Loucy (cell line): ENCODE measurements around the gene L2HGDH.

Experiments used
- H2AFZ ChIP-seq: fragments of 200-600 bp; sonication (generic); 2 replicates; pipeline ENCODE4 v1.6.0; 2016; ENCODE audit warnings: antibody characterized with exemption, mild to moderate bottlenecking, low read length, moderate library complexity
- H3F3A ChIP-seq: fragments of 200-600 bp; 2 replicates; pipeline ENCODE4 v1.6.0; 2016; ENCODE audit warnings: antibody characterized with exemption, low read depth, mild to moderate bottlenecking
- H3K27me3 ChIP-seq: fragments of 200-600 bp; sonication (generic); 2 replicates; pipeline ENCODE4 v1.6.1; 2014; ENCODE audit warnings: low read length, mild to moderate bottlenecking; ENCODE audit not compliant: insufficient read depth, poor library complexity, severe bottlenecking
- H3K36me3 ChIP-seq: fragments of 200-600 bp; sonication (generic); 2 replicates; pipeline ENCODE4 v1.6.1; 2016; ENCODE audit warnings: low read length; ENCODE audit not compliant: insufficient read depth
- H3K4me1 ChIP-seq: fragments of 200-600 bp; sonication (generic); 2 replicates; pipeline ENCODE4 v1.5.1; 2014; ENCODE audit warnings: low read length, mild to moderate bottlenecking; ENCODE audit not compliant: insufficient read depth, poor library complexity, severe bottlenecking
- H3K4me2 ChIP-seq: fragments of 200-600 bp; sonication (generic); 2 replicates; pipeline ENCODE4 v1.6.0; 2014; ENCODE audit warnings: antibody characterized with exemption, low read length, low read depth, mild to moderate bottlenecking; ENCODE audit not compliant: poor library complexity, severe bottlenecking
- H3K4me3 ChIP-seq: fragments of 200-600 bp; sonication (generic); 2 replicates; pipeline ENCODE4 v1.5.1; 2014; ENCODE audit warnings: low read length, mild to moderate bottlenecking, mixed read lengths; ENCODE audit not compliant: poor library complexity, severe bottlenecking
- H3K79me2 ChIP-seq: fragments of 200-600 bp; sonication (generic); 2 replicates; pipeline ENCODE4 v1.6.1; 2014; ENCODE audit warnings: low read length; ENCODE audit not compliant: insufficient read depth
- H3K9ac ChIP-seq: fragments of 200-600 bp; sonication (generic); 2 replicates; pipeline ENCODE4 v1.6.0; 2014; ENCODE audit warnings: mild to moderate bottlenecking, low read depth, low read length, moderate library complexity; ENCODE audit not compliant: poor library complexity, severe bottlenecking
- H3K9me2 ChIP-seq: fragments of 200-600 bp; sonication (generic); replicated peaks from 2 replicates; pipeline ENCODE4 v1.6.1; 2016; ENCODE audit warnings: low read depth, low read length, mixed read lengths
- H3K9me3 ChIP-seq: fragments of 200-600 bp; sonication (generic); 2 replicates; pipeline ENCODE4 v1.6.1; 2014; ENCODE audit warnings: mild to moderate bottlenecking, antibody characterized with exemption, low read length, low read depth; ENCODE audit not compliant: insufficient read depth
- H4K20me1 ChIP-seq: fragments of 200-600 bp; sonication (generic); 2 replicates; pipeline ENCODE4 v1.6.0; 2014; ENCODE audit warnings: antibody characterized with exemption, low read length, mild to moderate bottlenecking; ENCODE audit not compliant: insufficient read depth, poor library complexity, severe bottlenecking
- CTCF ChIP-seq: fragments of 200-600 bp; sonication (generic); conservative IDR thresholded peaks from 2 replicates; pipeline ENCODE4 v1.5.1; 2014; ENCODE audit warnings: mild to moderate bottlenecking, antibody characterized with exemption, low read length
- EZH2phosphoT487 ChIP-seq: fragments of 200-600 bp; IDR thresholded peaks from 2 replicates; pipeline ENCODE4 v1.6.1; 2018; ENCODE audit warnings: antibody characterized with exemption, mild to moderate bottlenecking, moderate library complexity, borderline replicate concordance

The L2HGDH gene

GRCh38 chr14:50249136-50249775 is 62.8 kb downstream of the L2HGDH start:
- no peaks in the 10 kb centered on the region for H3K27me3 ChIP-seq
- no peak overlapping the region for H3K9ac ChIP-seq
- H3K79me2 ChIP-seq, result no peaks in the 10 kb centered on the region

GRCh38 chr14:50247245-50247644 is 64.8 kb downstream of the L2HGDH start:
- Histone ChIP-seq H3K27me3 (no peaks in the 10 kb centered on the region), H3K4me3 (no peak overlapping the region), H3K9ac (no peak overlapping the region), H3K36me3 (peaks cover 5% of the 10 kb centered on the region; the same call in 1 of the 2 replicates), H3K9me2 (no peaks in the 10 kb centered on the region), H3K4me2 (no peak overlapping the region), H2AFZ (no peak overlapping the region), H4K20me1 (no peaks in the 10 kb centered on the region), H3K79me2 (no peaks in the 10 kb centered on the region), H3F3A (no peaks in the 10 kb centered on the region), H3K9me3 (no peaks in the 10 kb centered on the region), H3K4me1 (no peaks in the 10 kb centered on the region)
- TF ChIP-seq EZH2phosphoT487, result no peak
- no peak for TF ChIP-seq CTCF

More at GRCh38 chr14:50249136-50249775, 62.8 kb downstream of the L2HGDH start:
- Histone ChIP-seq H3K9me2 (no peaks in the 10 kb centered on the region), H3K36me3 (peaks cover 8% of the 10 kb centered on the region; the same call in 1 of the 2 replicates), H2AFZ (no peak overlapping the region), H3K9me3 (no peaks in the 10 kb centered on the region), H3K4me3 (no peak overlapping the region), H4K20me1 (no peaks in the 10 kb centered on the region), H3F3A (no peaks in the 10 kb centered on the region), H3K4me1 (no peaks in the 10 kb centered on the region), H3K4me2 (no peak overlapping the region)
- no peak for TF ChIP-seq EZH2phosphoT487
- TF ChIP-seq CTCF, result no peak

- Histone ChIP-seq H3K4me1 (peaks cover 3% of the 10 kb centered on the region), H3K4me3 (no peak overlapping the region), H3F3A (no peaks in the 10 kb centered on the region), H2AFZ (no peak overlapping the region), H3K9ac (no peak overlapping the region), H4K20me1 (no peaks in the 10 kb centered on the region), H3K9me2 (no peaks in the 10 kb centered on the region), H3K9me3 (no peaks in the 10 kb centered on the region), H3K27me3 (no peaks in the 10 kb centered on the region), H3K36me3 (no peaks in the 10 kb centered on the region; the same call in 1 of the 2 replicates), H3K79me2 (no peaks in the 10 kb centered on the region), H3K4me2 (no peak overlapping the region)
- TF ChIP-seq EZH2phosphoT487, result no peak
- no peak for TF ChIP-seq CTCF
Measured at GRCh38 chr14:50242566-50243310, 69.3 kb downstream of the L2HGDH start.
